Upper lobe of left lung (tissue), 4 donors: ENCODE measurements around the gene ASIC3.

ENCODE experiments used
- POLR2AphosphoS5 ChIP-seq, 2 donors: sonication (generic); formaldehyde crosslinking; IDR thresholded peaks; one replicate each; pipeline ENCODE4 v1.5.1; 2017; ENCODE audit warnings: antibody characterized with exemption in 2 of 2
- TF ChIP-seq, protein P1 (sequence below), 6 experiments: fragments of 450-650 bp in 4 of 6; fragments of 200-600 bp in 2 of 6; sonication (generic) in 2 of 6; IDR thresholded peaks; one replicate each; pipeline ENCODE4 v1.5.1; 2016 to 2019; ENCODE audit warnings: antibody characterized with exemption in 6 of 6

DNA sequence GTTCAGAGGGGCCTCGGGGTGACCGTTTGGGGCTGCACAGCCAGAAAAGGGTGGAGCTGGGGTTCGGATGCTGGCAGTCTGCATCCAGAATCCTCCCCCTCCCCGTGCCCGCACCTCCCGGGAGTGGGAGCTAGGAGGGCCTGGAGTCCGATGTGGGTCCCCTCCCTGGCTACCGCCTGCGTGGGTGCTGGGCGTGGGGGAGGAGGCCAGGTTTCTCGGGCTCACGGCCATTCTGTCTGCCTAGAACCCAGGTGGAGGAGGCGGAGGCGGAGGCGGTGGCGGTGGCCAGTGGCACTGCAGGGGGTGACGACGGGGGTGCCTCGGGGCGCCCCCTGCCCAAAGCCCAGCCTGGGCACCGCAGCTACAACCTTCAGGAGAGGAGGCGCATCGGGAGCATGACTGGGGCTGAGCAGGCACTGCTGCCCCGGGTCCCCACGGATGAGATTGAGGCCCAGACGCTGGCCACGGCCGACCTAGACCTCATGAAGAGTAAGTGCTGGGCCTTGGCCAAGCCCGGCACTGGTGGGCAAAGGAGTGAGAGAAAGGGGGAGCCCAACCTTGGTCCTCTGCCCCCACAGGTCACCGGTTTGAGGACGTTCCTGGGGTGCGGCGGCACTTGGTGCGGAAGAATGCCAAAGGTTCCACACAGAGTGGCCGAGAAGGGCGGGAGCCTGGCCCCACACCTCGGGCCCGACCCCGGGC lies 18.1 kb downstream of the ASIC3 start:
- TF ChIP-seq, protein P1, sequence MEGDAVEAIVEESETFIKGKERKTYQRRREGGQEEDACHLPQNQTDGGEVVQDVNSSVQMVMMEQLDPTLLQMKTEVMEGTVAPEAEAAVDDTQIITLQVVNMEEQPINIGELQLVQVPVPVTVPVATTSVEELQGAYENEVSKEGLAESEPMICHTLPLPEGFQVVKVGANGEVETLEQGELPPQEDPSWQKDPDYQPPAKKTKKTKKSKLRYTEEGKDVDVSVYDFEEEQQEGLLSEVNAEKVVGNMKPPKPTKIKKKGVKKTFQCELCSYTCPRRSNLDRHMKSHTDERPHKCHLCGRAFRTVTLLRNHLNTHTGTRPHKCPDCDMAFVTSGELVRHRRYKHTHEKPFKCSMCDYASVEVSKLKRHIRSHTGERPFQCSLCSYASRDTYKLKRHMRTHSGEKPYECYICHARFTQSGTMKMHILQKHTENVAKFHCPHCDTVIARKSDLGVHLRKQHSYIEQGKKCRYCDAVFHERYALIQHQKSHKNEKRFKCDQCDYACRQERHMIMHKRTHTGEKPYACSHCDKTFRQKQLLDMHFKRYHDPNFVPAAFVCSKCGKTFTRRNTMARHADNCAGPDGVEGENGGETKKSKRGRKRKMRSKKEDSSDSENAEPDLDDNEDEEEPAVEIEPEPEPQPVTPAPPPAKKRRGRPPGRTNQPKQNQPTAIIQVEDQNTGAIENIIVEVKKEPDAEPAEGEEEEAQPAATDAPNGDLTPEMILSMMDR (IDR thresholded peaks at IDR 0.05), result no peak
- no peak for TF ChIP-seq POLR2AphosphoS5 (IDR thresholded peaks at IDR 0.05)
